Measurements from ENCODE around the gene SPACA4.

SPACA4 gene

GRCh38 chr19:48634424-48635262 is 28.1 kb downstream of the SPACA4 start:
- no peaks in the 10 kb centered on the region for H3K27me3 Mint-ChIP-seq
- peaks cover 49% of the 10 kb centered on the region for H3K4me1 Mint-ChIP-seq
- peak overlapping the region; percentile 82 for H3K27ac Mint-ChIP-seq
- peak overlapping the region; percentile 84 for H3K4me3 Mint-ChIP-seq
- H3K9me3 Mint-ChIP-seq = no peaks in the 10 kb centered on the region
- no peaks in the 10 kb centered on the region for H3K36me3 Mint-ChIP-seq

GRCh38 chr19:48635263-48635965 is 28.9 kb downstream of the SPACA4 start:
- Mint-ChIP-seq H3K4me3 (peak overlapping the region; percentile 84), H3K27me3 (no peaks in the 10 kb centered on the region), H3K27ac (peak overlapping the region; percentile 82), H3K4me1 (peaks cover 49% of the 10 kb centered on the region), H3K9me3 (no peaks in the 10 kb centered on the region), H3K36me3 (no peaks in the 10 kb centered on the region)

GRCh38 chr19:48635966-48636858 is 29.7 kb downstream of the SPACA4 start:
- Mint-ChIP-seq H3K27ac (peak overlapping the region; percentile 97), H3K4me1 (peaks cover 49% of the 10 kb centered on the region), H3K27me3 (no peaks in the 10 kb centered on the region), H3K36me3 (no peaks in the 10 kb centered on the region), H3K9me3 (no peaks in the 10 kb centered on the region), H3K4me3 (peak overlapping the region; percentile 98)

GRCh38 chr19:48636859-48637448 is 30.4 kb downstream of the SPACA4 start, which contains the start of gene DBP:
Gene DBP, minus strand, starts transcription at chr19:48637379. Its CDS starts 385 bp downstream, at chr19:48636994.
- H3K27ac Mint-ChIP-seq = peak within 1 kb of the TSS; percentile 100
- H3K36me3 Mint-ChIP-seq = no peaks in the 10 kb centered on the region
- peak within 1 kb of the TSS; percentile 98 for H3K4me3 Mint-ChIP-seq
- peaks cover 46% of the 10 kb centered on the region for H3K4me1 Mint-ChIP-seq
- no peaks in the 10 kb centered on the region for H3K27me3 Mint-ChIP-seq
- H3K9me3 Mint-ChIP-seq = no peaks in the 10 kb centered on the region

GRCh38 chr19:48637449-48637947 is 31.0 kb downstream of the SPACA4 start:
- peak overlapping the region; percentile 100 for H3K27ac Mint-ChIP-seq
- no peaks in the 10 kb centered on the region for H3K36me3 Mint-ChIP-seq
- H3K4me3 Mint-ChIP-seq = peak overlapping the region; percentile 98
- no peaks in the 10 kb centered on the region for H3K9me3 Mint-ChIP-seq
- H3K4me1 Mint-ChIP-seq = peaks cover 43% of the 10 kb centered on the region
- no peaks in the 10 kb centered on the region for H3K27me3 Mint-ChIP-seq

- peak overlapping the region; percentile 100 for H3K27ac Mint-ChIP-seq
- no peaks in the 10 kb centered on the region for H3K27me3 Mint-ChIP-seq
- H3K36me3 Mint-ChIP-seq = no peaks in the 10 kb centered on the region
- H3K4me1 Mint-ChIP-seq = peaks cover 37% of the 10 kb centered on the region
- H3K4me3 Mint-ChIP-seq = peak overlapping the region; percentile 98
- H3K9me3 Mint-ChIP-seq = no peaks in the 10 kb centered on the region
Observed at GRCh38 chr19:48637948-48638830, 31.6 kb downstream of the SPACA4 start.

GRCh38 chr19:48638831-48639381 is 32.4 kb downstream of the SPACA4 start:
- peak overlapping the region; percentile 100 for H3K27ac Mint-ChIP-seq
- H3K4me1 Mint-ChIP-seq = peaks cover 30% of the 10 kb centered on the region
- H3K9me3 Mint-ChIP-seq = no peaks in the 10 kb centered on the region
- no peaks in the 10 kb centered on the region for H3K36me3 Mint-ChIP-seq
- peak overlapping the region; percentile 98 for H3K4me3 Mint-ChIP-seq
- no peaks in the 10 kb centered on the region for H3K27me3 Mint-ChIP-seq

GRCh38 chr19:48639483-48640375 is 33.2 kb downstream of the SPACA4 start:
- H3K27ac Mint-ChIP-seq = no peak overlapping the region

GRCh38 chr19:48641850-48642249 is 35.3 kb downstream of the SPACA4 start:
- H3K4me1 Mint-ChIP-seq = peaks cover 31% of the 10 kb centered on the region
- H3K4me3 Mint-ChIP-seq = no peak overlapping the region
- no peaks in the 10 kb centered on the region for H3K36me3 Mint-ChIP-seq
- no peaks in the 10 kb centered on the region for H3K27me3 Mint-ChIP-seq
- H3K27ac Mint-ChIP-seq = peak overlapping the region; percentile 52
- H3K9me3 Mint-ChIP-seq = no peaks in the 10 kb centered on the region

More at GRCh38 chr19:48639483-48640375, 33.2 kb downstream of the SPACA4 start:
- no peaks in the 10 kb centered on the region for H3K27me3 Mint-ChIP-seq
- peaks cover 29% of the 10 kb centered on the region for H3K4me1 Mint-ChIP-seq
- H3K4me3 Mint-ChIP-seq = peak overlapping the region; percentile 60
- no peaks in the 10 kb centered on the region for H3K9me3 Mint-ChIP-seq
- H3K36me3 Mint-ChIP-seq = no peaks in the 10 kb centered on the region

- H3K27me3 Mint-ChIP-seq = no peaks in the 10 kb centered on the region
- H3K27ac Mint-ChIP-seq = peak overlapping the region; percentile 10
- no peak overlapping the region for H3K4me3 Mint-ChIP-seq
- H3K4me1 Mint-ChIP-seq = peaks cover 40% of the 10 kb centered on the region
- no peaks in the 10 kb centered on the region for H3K36me3 Mint-ChIP-seq
- H3K9me3 Mint-ChIP-seq = no peaks in the 10 kb centered on the region
Observed at GRCh38 chr19:48642862-48643261, 36.3 kb downstream of the SPACA4 start.

- H3K27ac Mint-ChIP-seq = no peak overlapping the region
- H3K27me3 Mint-ChIP-seq = no peaks in the 10 kb centered on the region
- peaks cover 37% of the 10 kb centered on the region for H3K4me1 Mint-ChIP-seq
- no peaks in the 10 kb centered on the region for H3K9me3 Mint-ChIP-seq
- H3K36me3 Mint-ChIP-seq = no peaks in the 10 kb centered on the region
- peak overlapping the region; percentile 83 for H3K4me3 Mint-ChIP-seq
Observed at GRCh38 chr19:48644355-48644754, 37.8 kb downstream of the SPACA4 start.

- Mint-ChIP-seq H3K27ac (peak overlapping the region; percentile 38), H3K4me1 (peaks cover 41% of the 10 kb centered on the region), H3K36me3 (no peaks in the 10 kb centered on the region), H3K4me3 (peak overlapping the region; percentile 83), H3K9me3 (no peaks in the 10 kb centered on the region), H3K27me3 (no peaks in the 10 kb centered on the region)
Observed at GRCh38 chr19:48644839-48645619, 38.5 kb downstream of the SPACA4 start.
